SHP77 treated with DMSO at 0.1 percent for 48 hours (cell line): ENCODE results near the gene ZNF606.
"Not testable (repeated sequence)": the region's sequence is repeated elsewhere in the genome, so short reads cannot be mapped to it uniquely, and the experiment has no call there.

ENCODE experiments used
- DNase-seq: peaks from one replicate; lab custom pipeline; 2025; lab: John Stamatoyannopoulos, UW

ZNF606 gene

DNA sequence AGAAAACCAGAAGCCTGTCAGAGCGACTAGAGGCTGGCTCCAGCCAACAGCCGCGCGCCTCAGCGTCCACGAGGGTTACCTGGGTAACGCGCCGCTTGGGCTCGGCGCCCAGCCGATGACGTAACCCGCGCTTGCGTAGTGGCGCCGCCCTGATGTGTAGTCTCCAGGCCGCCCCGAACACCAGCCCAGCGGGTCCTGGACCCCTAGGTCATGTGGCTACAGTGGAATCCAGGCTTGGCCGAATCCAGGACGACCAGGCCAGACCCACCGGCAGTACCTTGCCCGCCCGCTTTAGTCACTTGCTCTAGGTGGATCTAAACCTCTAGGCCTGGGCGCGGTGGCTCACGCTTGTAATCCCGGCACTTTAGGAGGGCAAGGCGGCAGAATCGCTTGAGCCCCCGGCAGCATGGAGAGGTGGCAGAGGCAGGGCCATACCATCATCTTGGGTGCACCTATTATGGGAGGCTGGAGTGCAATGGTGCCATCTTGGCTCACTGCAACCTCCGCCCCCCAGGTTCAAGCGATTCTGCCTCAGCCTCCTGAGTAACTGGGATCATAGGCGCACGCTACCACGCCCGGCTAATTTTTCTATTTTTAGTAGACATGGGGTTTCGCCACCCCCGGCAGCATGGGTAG, 7.2 kb upstream of the ZNF606 start:
- DNase-seq, result no peak

- no peak for DNase-seq
Observed at GRCh38 chr19:58009301-58009665, 6.7 kb upstream of the ZNF606 start.

DNA sequence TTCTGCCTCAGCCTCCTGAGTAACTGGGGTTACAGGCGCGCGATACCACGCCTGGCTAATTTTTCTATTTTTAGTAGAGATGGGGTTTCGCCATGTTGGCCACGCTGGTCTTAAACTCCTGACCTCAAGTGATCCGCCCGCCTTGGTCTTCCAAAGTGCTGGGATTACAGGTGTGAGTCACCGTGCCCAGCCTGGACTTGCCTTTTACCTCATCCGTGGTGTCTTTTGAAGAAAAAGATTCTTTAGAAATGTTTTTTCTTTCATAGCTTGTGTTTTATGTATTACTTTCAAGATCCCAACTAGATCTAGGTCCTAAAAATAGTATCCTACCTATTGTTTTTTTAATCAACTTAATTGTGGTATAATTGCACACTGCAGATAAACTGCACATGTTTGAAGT, 6.3 kb upstream of the ZNF606 start:
- DNase-seq, result not testable (repeated sequence)

DNA sequence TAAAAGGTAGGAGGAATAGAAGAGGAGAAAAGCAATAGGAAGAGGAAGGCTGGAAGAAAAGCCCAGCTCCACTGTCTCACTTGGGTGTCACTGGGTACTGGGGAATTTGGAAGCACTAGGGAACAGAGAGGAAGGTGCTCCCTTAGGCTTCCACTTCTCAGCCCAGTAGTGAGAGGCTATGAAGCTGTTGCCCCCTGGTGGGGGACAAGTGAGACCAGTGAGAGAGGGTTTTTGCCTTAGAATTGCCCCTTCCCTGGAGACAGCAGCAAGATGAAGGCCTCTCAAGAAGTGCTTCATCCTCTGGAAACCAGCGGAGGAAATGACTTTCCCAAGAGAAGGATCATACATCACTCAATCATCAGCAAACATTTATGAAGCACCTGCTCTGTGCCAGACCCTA, 4.7 kb upstream of the ZNF606 start:
- DNase-seq, result no peak

GRCh38 chr19:58003174-58003828, 681 bp upstream of the ZNF606 start:
- no peak for DNase-seq

DNA sequence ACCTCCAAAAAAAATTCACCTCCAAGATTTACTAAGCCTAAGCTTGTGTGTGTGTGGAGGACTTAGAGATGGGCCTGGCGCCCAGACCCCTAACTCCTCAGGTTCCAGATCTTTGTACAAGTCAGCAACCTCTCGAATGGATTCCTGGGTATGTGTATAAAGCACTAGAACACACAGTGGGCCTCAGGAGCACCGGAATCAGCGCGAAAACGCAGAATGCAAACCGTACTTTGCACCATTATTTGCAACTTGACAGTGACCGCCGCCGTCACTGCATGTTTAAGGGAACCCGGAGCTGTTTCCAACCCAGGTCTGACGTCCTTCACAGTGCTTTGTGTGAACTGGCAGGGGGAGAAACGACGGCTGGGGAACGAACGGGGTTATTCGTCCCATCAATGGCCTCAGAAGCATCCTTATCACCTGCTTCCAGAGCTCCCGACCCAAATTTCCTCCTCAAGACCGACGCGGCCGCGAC, 688 bp downstream of the ZNF606 start:
- DNase-seq, result no peak

GRCh38 chr19:58000677-58001076, 1.9 kb downstream of the ZNF606 start:
- DNase-seq, result no peak

DNA sequence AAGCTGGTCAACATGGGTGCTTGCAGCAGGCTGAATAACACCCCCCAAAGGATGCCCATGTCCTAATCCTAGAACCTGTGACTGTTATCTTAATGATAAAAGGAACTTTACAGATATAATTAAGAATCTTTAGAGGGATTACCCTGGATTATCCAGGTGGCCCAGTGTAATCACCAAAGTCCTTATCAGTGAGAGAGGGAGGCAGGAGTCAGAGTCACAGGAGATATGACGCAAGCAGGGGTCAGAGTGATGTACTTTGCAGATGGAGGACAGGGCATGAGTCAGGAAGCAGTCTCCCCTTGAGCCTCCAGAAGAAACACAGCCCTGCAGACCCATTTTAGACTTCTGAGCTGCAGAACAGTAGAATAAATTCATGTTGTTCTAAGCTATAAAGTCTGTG, 9.8 kb downstream of the ZNF606 start:
- DNase-seq, result no peak

DNA sequence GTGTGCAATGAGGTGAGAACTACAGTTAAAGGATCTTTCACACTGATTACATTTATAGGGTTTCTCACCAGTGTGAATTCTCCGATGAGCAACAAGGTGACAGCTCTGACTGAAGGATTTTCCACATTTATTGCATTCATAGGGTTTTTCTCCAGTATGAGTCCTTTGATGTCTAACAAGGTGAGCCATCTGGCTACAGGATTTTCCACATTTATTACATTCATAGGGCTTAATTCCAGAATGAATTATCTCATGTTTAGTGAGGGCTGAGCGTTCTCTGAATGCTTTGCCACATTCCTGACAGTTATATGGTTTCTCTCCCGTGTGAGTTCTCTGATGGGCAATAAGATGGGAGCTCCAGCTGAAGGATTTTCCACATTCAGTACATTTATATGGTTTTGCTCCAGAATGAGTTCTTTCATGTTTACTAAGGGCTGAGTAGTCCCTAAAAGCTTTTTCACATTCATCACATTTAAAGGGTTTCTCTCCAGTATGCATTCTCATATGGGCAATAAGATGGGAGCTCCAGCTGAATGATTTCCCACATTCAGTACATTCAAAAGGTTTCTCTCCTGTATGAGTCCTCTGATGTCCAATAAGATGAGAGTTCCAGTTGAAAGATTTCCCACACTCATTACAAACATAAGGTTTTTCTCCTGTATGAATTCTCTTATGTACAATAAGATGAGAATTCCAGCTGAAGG, 23.9 kb downstream of the ZNF606 start:
- DNase-seq, result no peak

DNA sequence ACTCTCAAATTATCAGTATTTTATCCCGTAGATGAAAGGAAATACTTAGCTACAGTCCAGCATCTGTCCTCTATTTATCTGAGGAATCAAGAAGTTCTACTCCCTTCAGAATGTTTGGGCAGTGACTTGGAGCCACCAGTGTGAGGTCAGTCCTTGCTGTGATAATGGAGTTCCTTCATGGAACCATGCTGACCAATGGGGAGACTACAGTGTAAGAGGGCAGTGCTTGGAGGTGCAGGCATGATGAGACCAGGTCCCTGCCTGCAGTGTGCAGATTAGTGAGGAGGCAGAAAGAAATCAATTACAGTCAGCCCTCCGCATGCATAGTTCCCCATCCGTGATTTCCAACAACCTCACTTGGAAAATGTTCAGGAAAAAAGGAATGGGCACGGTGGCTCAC, 28.2 kb downstream of the ZNF606 start, which contains the start of gene C19orf18:
TSS of gene C19orf18 (minus strand) at position 101 of the 400 bp plus-strand sequence. CDS start 102 bp downstream, outside the sequence.
- no peak for DNase-seq

- DNase-seq, result no peak
Observed at GRCh38 chr19:57964761-57965160, 37.9 kb downstream of the ZNF606 start.

- no peak for DNase-seq
Observed at GRCh38 chr19:57961785-57962184, 40.8 kb downstream of the ZNF606 start.

GRCh38 chr19:57954996-57955395, 47.6 kb downstream of the ZNF606 start:
- no peak for DNase-seq

DNA sequence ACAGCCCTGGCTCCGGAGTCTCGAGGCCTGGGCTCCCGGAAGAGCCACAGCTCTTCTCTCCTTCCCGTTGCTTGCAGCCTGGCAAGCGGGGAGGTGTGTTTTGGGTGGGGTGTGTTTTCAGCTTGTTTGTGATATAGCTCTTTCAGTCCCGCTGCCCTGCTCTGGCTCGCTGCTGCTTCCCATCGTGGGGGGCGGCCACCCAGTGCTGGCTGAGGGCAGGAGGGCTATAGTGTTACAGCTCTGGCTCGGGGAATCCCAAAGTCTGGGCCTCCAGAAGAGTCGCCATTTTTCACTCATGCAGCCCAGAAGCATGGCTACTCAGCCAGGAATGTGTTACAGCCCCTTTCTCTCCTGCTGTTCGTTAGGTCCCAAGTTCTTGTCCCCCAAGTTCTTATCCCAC, 52.9 kb downstream of the ZNF606 start:
- no peak for DNase-seq

- DNase-seq, result no peak
Observed at GRCh38 chr19:57949296-57949695, 53.3 kb downstream of the ZNF606 start.

DNA sequence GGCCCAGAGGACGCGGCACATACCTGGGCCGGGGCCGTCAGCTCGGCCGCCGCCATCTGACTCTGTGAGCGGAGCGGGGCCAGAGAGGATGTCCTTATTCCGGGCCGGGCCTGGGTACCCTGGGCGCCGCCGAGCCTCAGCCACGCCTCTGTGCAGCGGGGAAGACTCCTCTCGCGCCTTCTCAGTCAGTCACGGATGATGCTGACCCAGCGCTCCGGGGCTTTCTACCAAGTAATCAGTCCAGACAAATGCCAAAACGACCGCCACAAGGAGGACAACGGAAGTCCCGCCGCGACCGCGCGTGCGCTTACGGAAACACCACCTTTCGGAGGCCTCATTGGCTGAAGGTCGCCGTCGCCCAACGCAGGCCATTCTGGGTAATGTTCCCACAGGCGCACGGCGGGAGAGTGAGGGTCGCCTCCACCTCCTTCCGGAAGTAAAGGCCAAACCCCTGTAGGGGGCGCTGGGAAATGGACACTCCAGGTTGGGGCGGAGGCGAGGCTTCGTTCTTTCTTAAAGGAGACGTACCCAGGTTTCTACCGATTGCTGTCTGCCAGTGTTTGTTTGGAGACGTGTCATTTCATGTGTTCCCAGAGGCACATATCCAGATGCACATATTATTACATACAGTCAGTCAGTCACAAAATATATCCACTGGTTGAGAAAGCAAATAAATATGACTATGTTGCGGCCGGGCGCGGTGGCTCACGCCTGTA, 55.0 kb downstream of the ZNF606 start, which contains the start of gene ZNF256:
TSS of gene ZNF256 (minus strand) at position 288 of the 716 bp plus-strand sequence. CDS start at position 56, 232 bp downstream.
- DNase-seq, result peak; percentile 81

- DNase-seq, result no peak
Observed at GRCh38 chr19:57947088-57947418, 55.6 kb downstream of the ZNF606 start.

DNA sequence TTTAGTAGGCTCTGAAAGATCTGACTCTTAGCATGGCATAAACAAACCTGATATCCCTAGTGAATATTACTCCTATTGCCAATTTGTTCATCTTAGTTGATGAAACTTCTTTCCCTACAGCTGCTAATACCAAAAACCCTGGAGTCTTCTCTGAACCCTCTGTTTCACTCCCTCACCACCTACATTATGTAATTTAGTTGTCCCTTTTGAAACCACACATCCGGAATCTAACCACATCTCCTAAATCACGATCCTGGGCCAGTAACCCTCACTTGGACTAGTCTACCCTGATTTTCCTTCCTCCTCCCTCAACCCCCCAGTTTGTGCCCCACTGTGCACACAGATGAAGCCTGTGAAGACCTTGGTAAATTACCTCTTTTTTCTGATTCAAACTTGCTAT, 56.3 kb downstream of the ZNF606 start:
- DNase-seq, result no peak

GRCh38 chr19:57941593-57941992, 61.0 kb downstream of the ZNF606 start:
- DNase-seq, result no peak

GRCh38 chr19:57935731-57936130, 66.9 kb downstream of the ZNF606 start:
- no peak for DNase-seq

DNA sequence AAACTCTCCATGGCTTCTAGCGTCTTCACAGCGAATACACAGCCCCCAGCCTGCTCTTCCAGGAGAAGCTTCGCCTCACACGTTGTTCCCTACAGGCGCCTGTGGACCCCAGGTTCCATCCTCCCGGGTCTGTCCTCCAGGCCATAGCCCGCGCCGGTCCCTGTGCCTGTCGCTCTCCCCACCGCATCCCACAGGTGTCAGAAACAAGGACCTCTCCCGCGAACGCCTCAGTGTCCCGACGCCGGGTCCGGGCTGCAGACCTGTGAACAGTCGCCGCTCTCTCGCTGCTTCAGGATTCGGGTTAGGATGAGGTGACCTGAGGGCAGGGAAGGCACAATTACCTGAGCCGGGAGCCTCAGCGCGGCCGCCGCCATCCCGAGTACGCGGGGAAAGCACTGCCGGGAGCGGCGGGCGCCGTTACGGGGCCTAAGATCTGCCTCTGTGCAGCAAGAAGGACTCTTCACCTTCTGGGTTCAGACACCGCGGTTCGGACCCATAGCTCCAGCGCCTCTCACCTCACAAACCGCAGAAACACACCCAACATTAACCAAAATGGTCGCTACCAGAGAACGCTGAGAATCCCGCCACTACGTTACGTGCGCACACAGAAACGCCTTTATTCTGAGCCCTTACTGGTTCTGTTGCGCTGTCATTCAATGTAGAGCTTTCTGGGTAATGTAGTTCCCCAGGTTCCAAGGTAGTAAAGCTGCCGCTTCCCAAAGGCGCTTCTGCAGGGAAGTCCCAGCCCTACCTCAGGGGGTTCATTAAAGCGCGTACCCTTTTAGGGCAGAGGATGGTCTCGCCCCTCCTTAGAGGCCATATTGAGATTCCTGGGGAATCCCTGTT, 67.6 kb downstream of the ZNF606 start, which contains the start of gene ZNF418:
TSS of gene ZNF418 (minus strand) at position 583 of the 846 bp plus-strand sequence. CDS start 1,580 bp downstream, outside the sequence.
- no peak for DNase-seq
